NCI-H2081 (cell line): ENCODE measurements around the gene CRLF1.
A peak's percentile ranks its signal among the peaks of the same experiment; 100 is the strongest.

ENCODE experiments used
- DNase-seq, 2 experiments: peaks; one replicate each; lab custom pipeline; 2025; lab: John Stamatoyannopoulos, UW

The CRLF1 gene

GRCh38 chr19:18606281-18607225, at the start of gene CRLF1:
Gene CRLF1 (minus strand): TSS chr19:18606799. CDS start chr19:18606656, 143 bp downstream.
- DNase-seq = no peak

DNA sequence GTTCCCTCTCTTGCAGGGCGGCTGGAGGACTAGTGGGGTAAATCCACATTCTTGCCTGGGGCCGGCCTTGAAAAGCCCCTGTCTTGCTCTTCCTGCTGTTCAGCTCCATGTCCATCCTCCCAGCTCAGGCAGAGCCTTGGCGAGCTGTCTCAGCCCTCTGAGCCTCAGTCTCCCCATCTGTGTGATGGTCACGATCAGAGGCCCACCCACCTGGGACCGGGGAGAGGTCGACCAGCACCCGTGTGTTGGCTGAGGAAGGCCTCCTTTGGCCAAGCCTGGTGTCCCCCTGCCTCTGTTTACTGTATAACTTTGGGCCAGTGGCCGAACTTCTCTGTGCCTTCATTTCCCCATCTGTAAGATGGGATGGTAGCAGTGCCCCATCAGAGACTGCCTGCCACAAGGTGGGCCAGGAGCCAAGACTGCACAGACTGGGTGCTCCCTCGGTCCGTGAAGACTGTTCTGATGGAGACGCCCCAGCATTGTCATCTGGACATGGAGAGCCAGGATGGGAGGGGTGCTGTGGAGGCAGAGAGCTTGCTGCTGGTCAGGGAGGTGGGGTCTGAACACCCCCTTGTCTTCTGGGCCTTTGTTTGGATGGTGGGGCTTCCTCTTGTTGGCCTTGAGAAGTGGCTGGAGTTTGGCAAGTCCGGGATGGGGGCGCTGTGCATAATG, 48.7 kb upstream of the CRLF1 start:
- DNase-seq = no peak

DNA sequence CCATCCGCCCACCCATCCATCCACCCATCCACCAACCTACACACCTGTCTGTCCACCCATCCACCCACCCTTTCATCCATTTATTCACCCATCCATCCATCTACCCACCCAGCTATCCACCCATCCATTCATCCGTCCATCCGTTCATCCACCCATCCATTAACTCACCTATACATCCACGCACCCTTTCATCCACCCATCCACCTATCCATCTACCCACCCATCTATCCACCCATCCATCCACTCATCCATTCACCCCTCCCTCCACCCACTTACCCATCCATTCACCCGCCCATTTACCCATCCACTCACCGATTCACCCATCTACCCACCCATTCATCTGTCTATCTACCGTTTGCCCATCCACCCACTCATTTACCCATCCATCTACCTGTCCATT, 47.9 kb upstream of the CRLF1 start:
- no peak for DNase-seq

DNA sequence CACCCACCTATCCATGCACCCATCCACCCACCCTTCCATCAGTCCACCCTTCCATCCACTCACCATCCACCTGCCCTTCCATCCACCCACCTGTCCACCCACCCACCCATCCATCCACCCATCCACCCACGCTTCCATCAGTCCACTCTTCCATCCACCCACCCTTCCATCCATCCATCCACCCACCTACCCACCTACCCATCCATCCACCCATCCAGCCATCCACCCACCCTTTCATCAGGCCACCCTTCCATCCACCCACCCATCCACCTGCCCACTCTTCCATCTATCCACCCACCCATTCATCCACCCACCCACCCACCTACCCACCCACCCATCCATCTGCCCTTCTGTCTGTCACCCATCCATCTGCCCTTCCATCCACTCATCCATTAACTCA, 47.3 kb upstream of the CRLF1 start:
- no peak for DNase-seq

DNA sequence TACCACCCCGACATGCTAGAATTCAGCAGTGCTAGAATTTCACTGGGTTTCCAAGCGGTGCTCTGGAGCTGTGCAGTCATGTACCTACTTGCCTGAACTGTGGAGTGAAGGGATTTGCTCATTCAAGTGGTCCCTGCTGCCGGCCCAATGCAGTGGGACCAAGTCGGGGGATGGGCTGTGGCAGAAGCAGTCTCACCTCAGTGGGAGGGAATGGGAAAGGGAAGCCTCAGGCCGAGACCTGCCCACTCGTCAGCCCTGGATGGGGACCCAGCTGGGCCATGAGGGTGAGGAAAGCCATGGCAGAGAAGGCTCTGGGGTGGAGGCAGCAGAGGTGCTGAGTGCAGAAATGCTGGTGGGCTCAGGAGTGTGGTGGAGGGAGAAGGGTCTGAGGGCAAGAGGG, 45.1 kb upstream of the CRLF1 start:
- DNase-seq = no peak

GRCh38 chr19:18651300-18651699, 44.7 kb upstream of the CRLF1 start:
- DNase-seq = no peak

GRCh38 chr19:18650468-18651041, 44.0 kb upstream of the CRLF1 start:
- no peak for DNase-seq

DNA sequence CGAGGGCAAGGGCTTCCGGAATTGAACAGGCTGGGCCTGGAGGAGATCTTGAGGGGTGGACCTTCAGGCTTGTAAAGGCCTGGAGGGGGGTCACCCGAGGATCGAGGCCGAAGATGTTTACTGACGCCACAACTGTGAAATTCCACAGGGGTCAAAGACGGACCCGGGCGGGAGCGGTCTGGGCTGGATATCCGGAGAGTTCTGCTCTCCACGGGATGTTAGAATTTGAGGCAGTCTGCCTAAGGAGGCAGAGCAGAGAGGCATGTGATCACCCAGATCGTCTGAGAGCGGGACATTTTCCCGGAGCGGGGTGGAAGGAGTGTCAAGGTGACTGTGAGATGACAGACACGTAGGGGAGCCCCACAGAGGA, 43.4 kb upstream of the CRLF1 start:
- DNase-seq = no peak

DNA sequence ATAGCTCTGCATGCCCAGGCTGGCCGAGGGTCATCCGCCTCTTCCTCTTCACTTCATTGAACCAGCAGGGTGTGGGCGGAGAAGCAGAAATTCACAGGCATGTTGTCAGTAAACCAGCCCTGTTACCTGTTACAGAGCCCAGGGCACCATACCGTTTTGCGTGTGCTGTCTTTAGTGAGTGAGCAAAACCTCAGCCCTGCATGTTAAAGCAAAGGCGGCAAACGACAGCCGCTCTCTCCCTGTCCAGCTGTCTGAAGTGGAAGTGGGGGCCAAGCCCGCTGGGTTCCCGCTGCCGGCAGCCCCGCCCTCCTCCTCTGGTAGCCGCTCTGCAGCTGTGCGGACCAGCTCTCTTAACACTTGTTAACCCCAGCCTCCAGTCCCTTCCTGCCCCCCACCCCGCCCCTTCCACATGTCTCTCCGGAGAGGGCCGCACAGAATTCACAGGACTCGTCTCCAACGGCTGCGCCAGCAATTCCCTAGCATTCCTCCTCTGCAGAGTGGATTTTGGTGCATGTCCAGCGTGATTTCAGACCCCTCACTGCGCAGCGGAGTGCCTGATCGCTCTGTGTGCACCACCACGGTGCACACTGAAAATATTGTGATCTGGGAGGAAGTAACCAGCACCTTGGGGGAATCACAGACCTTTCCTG, 42.9 kb upstream of the CRLF1 start:
- no peak for DNase-seq

- DNase-seq = no peak
These were observed 42.3 kb upstream of the CRLF1 start for GRCh38 chr19:18648973-18649315.

GRCh38 chr19:18647807-18648206, 41.2 kb upstream of the CRLF1 start:
- DNase-seq = no peak

- DNase-seq = no peak
These were observed 40.8 kb upstream of the CRLF1 start for GRCh38 chr19:18647371-18647767.

GRCh38 chr19:18646535-18647370, 40.2 kb upstream of the CRLF1 start:
- DNase-seq = no peak

GRCh38 chr19:18645035-18645511, 38.5 kb upstream of the CRLF1 start:
- no peak for DNase-seq

GRCh38 chr19:18644196-18645034, 37.8 kb upstream of the CRLF1 start:
- no peak for DNase-seq

- DNase-seq = no peak
These were observed 33.2 kb upstream of the CRLF1 start for GRCh38 chr19:18639706-18640243.

- DNase-seq = peak; percentile 12 to 46
These were observed 31.4 kb upstream of the CRLF1 start for GRCh38 chr19:18637673-18638630.

- no peak for DNase-seq
These were observed 30.5 kb upstream of the CRLF1 start, which contains the start of gene KLHL26 for GRCh38 chr19:18636969-18637629. Gene KLHL26 (plus strand): TSS chr19:18637028. CDS start chr19:18637055, 27 bp downstream.
